SK-N-DZ (cell line): ENCODE measurements around the gene METRN. TPM values are rescaled to one million over a fixed set of nuclear protein-coding genes. Genes with fewer than 3 reads are reported as not detected.

Experiments
- DNase-seq: peaks from one replicate; pipeline ENCODE4 v3.0.0-alpha.2; 2015; ENCODE audit warnings: low spot score
- polyA plus RNA-seq, 2 experiments: library from polyadenylated mRNA; depleted of rRNA; stranded (reverse); fragments of >200 nt; gene quantifications; 2 replicates each; pipeline ENCODE4 v1.2.3, GENCODE V29; 2014

Gene METRN
- polyA plus RNA-seq (2014; cell fraction: cytosol; rRNA removed) = 70.7 and 104 TPM in 2 replicates
- polyA plus RNA-seq (2014; cell fraction: nucleus; rRNA removed) = 112 and 161 TPM in 2 replicates

- DNase-seq = peak; percentile 82
Measured at GRCh38 chr16:714558-715476, at the start of gene METRN. TSS of gene METRN (plus strand) at chr16:715118. CDS start at chr16:715290, 172 bp downstream.

- no peak for DNase-seq
Measured at GRCh38 chr16:666572-666971, 48.3 kb upstream of the METRN start.

- DNase-seq = no peak
Measured at GRCh38 chr16:667113-667779, 47.7 kb upstream of the METRN start.

GRCh38 chr16:667780-668518 lies 47.0 kb upstream of the METRN start, which contains the start of gene RHOT2:
TSS of gene RHOT2 (plus strand) at chr16:668132. CDS start at chr16:668200, 68 bp downstream.
- peak; percentile 86 for DNase-seq

- no peak for DNase-seq
Measured at GRCh38 chr16:668519-669171, 46.3 kb upstream of the METRN start.

- DNase-seq = no peak
Measured at GRCh38 chr16:669666-670065, 45.3 kb upstream of the METRN start.

GRCh38 chr16:670485-671352 lies 44.2 kb upstream of the METRN start:
- no peak for DNase-seq

GRCh38 chr16:671353-672131 lies 43.4 kb upstream of the METRN start:
- no peak for DNase-seq

- DNase-seq = no peak
Measured at GRCh38 chr16:672371-672770, 42.5 kb upstream of the METRN start.

- no peak for DNase-seq
Measured at GRCh38 chr16:672851-673250, 42.1 kb upstream of the METRN start.

GRCh38 chr16:673399-673991 lies 41.4 kb upstream of the METRN start:
- no peak for DNase-seq

- DNase-seq = no peak
Measured at GRCh38 chr16:674214-674881, 40.6 kb upstream of the METRN start.

- DNase-seq = peak; percentile 54
Measured at GRCh38 chr16:674968-675883, 39.7 kb upstream of the METRN start, which contains the start of gene RHBDL1. TSS of gene RHBDL1 (plus strand) at chr16:675671. CDS start at chr16:675791, 120 bp downstream.

- no peak for DNase-seq
Measured at GRCh38 chr16:675884-676564, 38.9 kb upstream of the METRN start.

- DNase-seq = no peak
Measured at GRCh38 chr16:676565-676902, 38.4 kb upstream of the METRN start.

- no peak for DNase-seq
Measured at GRCh38 chr16:676913-677312, 38.0 kb upstream of the METRN start.
